Uterus (tissue), 2 donors: ENCODE data around the gene GABARAPL1.

ENCODE experiments used
- CTCF ChIP-seq, 4 experiments: fragments of 200-600 bp in 2 of 4; fragments of 450-650 bp in 2 of 4; sonication (generic) in 2 of 4; IDR thresholded peaks; one replicate each; pipeline ENCODE4 v1.5.1; 2016 to 2019; ENCODE audit warnings: antibody characterized with exemption in 4 of 4, mild to moderate bottlenecking in 2 of 4, moderate library complexity in 1 of 4
- POLR2A ChIP-seq, 2 donors: fragments of 450-650 bp; IDR thresholded peaks; one replicate each; pipeline ENCODE4 v1.6.1; 2016; ENCODE audit warnings: antibody characterized with exemption in 2 of 2, mild to moderate bottlenecking in 1 of 2, moderate library complexity in 1 of 2

DNA sequence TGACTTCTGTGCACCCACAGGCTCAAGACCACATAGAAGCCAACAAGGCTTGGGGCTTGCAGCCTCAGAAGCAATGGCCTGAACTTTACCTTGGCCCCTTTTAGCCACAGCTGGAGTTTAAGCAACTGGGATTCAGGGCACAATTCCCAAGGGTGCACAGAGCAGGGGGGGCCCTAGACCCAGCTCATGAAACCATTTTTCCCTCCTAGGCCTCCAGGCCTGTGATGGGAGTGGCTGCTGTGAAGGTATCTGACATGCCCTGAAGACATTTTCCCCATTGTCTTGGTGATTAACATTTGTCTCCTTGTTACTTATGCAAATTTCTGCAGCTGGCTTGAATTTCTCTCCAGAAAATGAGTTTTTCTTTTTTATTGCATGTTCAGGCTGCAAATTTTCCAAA is 21.9 kb downstream of the GABARAPL1 start:
- TF ChIP-seq POLR2A (IDR thresholded peaks at IDR 0.05): no peak
- no peak for TF ChIP-seq CTCF (IDR thresholded peaks at IDR 0.05)
